HepG2 (cell line): ENCODE data around the gene RAB34. TPM values are rescaled to one million over a fixed set of nuclear protein-coding genes. Genes with fewer than 3 reads are reported as not detected.

ENCODE experiments used
- ARNT ChIP-seq: fragments of 450-650 bp; IDR thresholded peaks from 2 replicates; pipeline ENCODE4 v1.6.1; 2017
- IKZF4 ChIP-seq: sonication (generic); formaldehyde crosslinking; IDR thresholded peaks from 2 replicates; pipeline ENCODE4 v1.5.1; 2020; ENCODE audit warnings: borderline replicate concordance, mild to moderate bottlenecking, low read depth, missing genetic modification reagents; ENCODE audit errors: not compliant biosample characterization
- JUN ChIP-seq: sonication (generic); formaldehyde crosslinking; IDR thresholded peaks from 2 replicates; pipeline ENCODE4 v1.4.0; 2020; ENCODE audit warnings: mild to moderate bottlenecking, missing genetic modification reagents
- KDM5B ChIP-seq: sonication (generic); formaldehyde crosslinking; IDR thresholded peaks from 2 replicates; pipeline ENCODE4 v1.4.0; 2020; ENCODE audit warnings: missing genetic modification reagents, mild to moderate bottlenecking, borderline replicate concordance
- MAFK ChIP-seq, 2 experiments: IDR thresholded peaks in 1 of 2; conservative IDR thresholded peaks in 1 of 2; 2 replicates each; pipeline ENCODE4 v1.6.1; 2011; ENCODE audit warnings: improper control_type of control experiment in 2 of 2, low read length in 2 of 2
- MZF1 ChIP-seq: sonication (generic); formaldehyde crosslinking; IDR thresholded peaks from 2 replicates; pipeline ENCODE4 v1.8.1; 2023; ENCODE audit warnings: mild to moderate bottlenecking, missing genetic modification reagents, borderline replicate concordance
- NFE2 ChIP-seq: sonication (generic); formaldehyde crosslinking; IDR thresholded peaks from 2 replicates; pipeline ENCODE4 v1.4.0; 2020; ENCODE audit warnings: missing genetic modification reagents
- PCBP1 ChIP-seq: fragments of 200-400 bp; formaldehyde crosslinking; IDR thresholded peaks from 2 replicates; pipeline ENCODE4 v1.6.1; 2017; ENCODE audit warnings: mild to moderate bottlenecking, low read depth, low read length, borderline replicate concordance
- RAD51 ChIP-seq: fragments of 450-650 bp; IDR thresholded peaks from 2 replicates; pipeline ENCODE4 v1.6.1; 2016; ENCODE audit warnings: borderline replicate concordance
- REL ChIP-seq: sonication (generic); formaldehyde crosslinking; conservative IDR thresholded peaks from 2 replicates; pipeline ENCODE4 v1.8.0; 2022; ENCODE audit warnings: mild to moderate bottlenecking, missing genetic modification reagents, moderate library complexity
- SALL2 ChIP-seq: sonication (generic); formaldehyde crosslinking; IDR thresholded peaks from 2 replicates; pipeline ENCODE4 v1.8.1; 2023; ENCODE audit warnings: mild to moderate bottlenecking, missing genetic modification reagents, inconsistent platforms
- ZNF432 ChIP-seq: sonication (generic); formaldehyde crosslinking; IDR thresholded peaks from 2 replicates; pipeline ENCODE4 v1.5.0; 2020; ENCODE audit warnings: missing genetic modification reagents, mild to moderate bottlenecking, borderline replicate concordance
- ZNF672 ChIP-seq: sonication (generic); formaldehyde crosslinking; IDR thresholded peaks from 2 replicates; pipeline ENCODE4 v1.8.1; 2022; ENCODE audit warnings: missing genetic modification reagents
- polyA plus RNA-seq, 8 experiments: library from polyadenylated mRNA; depleted of rRNA in 3 of 8; stranded (reverse) in 7 of 8; unstranded in 1 of 8; fragments of >200 nt; fragmentation: Illumina TruSeq in 4 of 8; extraction: Trizol in 4 of 8; gene quantifications; 2 replicates each; pipeline versions ENCODE4 v1.2.1 to v1.2.3, GENCODE V29; 2011 to 2016; ENCODE audit warnings: low read depth in 4 of 8, missing spikeins in 1 of 8, mixed read lengths in 1 of 8; ENCODE audit not compliant: insufficient read depth in 1 of 8
- total RNA-seq, 5 experiments: library from RNA; depleted of rRNA; stranded (reverse); fragments of >200 nt; fragmentation: Illumina TruSeq; extraction: Trizol; gene quantifications; 2 replicates each; pipeline ENCODE4 v1.2.3, GENCODE V29; 2016; ENCODE audit warnings: low read depth in 1 of 5
- TF ChIP-seq, protein P1 (sequence below): sonication (generic); formaldehyde crosslinking; IDR thresholded peaks from 2 replicates; pipeline ENCODE4 v1.5.1; 2020; ENCODE audit warnings: mild to moderate bottlenecking, missing genetic modification reagents, borderline replicate concordance
- TF ChIP-seq, protein P2 (sequence below): sonication (generic); formaldehyde crosslinking; IDR thresholded peaks from 2 replicates; pipeline ENCODE4 v1.5.1; 2020; ENCODE audit warnings: missing genetic modification reagents, mild to moderate bottlenecking, borderline replicate concordance
- TF ChIP-seq, protein P3 (sequence below): sonication (generic); formaldehyde crosslinking; IDR thresholded peaks from 2 replicates; pipeline ENCODE4 v1.4.0; 2020; ENCODE audit warnings: missing genetic modification reagents, borderline replicate concordance

The RAB34 gene
- total and polyA plus RNA-seq, 2 of the 13 experiments (the other 11 are each of a cell fraction or from before 2014, with no cell fraction given): 0.49 TPM; not detected in 1

DNA sequence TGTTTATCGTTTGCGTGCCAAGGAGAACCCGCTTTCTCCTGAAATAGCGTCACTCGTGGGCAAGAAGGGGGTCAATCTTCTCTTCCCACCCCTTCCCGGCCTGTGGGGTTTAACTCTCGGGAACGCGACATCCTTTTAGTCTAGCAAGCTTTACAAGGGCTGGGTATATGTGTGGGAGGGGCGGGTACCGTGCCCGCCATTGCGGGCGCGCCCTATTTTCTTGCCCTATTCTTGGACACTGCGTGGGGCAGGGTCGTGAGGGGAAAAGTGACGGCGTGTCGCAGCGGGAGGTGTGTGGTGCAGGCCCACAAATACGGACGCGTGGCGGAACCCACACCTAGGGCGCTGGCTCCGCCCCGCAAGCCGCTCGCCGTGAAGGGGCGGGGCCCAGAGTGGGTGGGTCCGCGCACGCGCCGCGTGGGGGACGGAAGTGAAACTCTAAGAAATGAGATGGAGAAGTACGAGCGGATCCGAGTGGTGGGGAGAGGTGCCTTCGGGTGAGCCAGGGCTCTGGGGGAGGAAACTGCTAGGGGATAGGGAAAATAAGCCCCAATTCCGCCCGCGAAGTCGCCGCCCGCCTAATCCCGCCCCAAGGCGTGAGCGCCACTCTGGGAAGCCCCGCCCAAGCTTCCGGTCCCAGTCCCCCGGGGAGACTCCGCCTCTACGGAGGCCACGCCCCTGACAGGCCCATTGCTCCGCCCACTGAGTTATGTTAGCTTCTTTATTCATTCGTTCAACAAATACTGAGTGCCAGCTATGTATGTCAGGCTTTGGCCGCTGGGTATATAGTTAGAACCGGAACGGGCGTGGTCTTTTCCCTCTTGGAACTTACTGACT, 10.9 kb upstream of the RAB34 start, which contains the start of gene NEK8 (continued):
- TF ChIP-seq ZNF672 (CRISPR knock-in tag): no peak
- no peak for TF ChIP-seq RAD51
- TF ChIP-seq REL (CRISPR knock-in tag): no peak
- 0 out of 2 replicates have a peak, but pooled peaks have one; percentile 78 for TF ChIP-seq MZF1 (CRISPR knock-in tag)
- no peak for TF ChIP-seq MAFK (conservative IDR thresholded peaks at IDR 0.05 in 1 of 2, IDR thresholded peaks at IDR 0.05 in 1 of 2; ENCODE audit: low read length in 2 of 2)
- no peak for TF ChIP-seq NFE2 (CRISPR knock-in tag)
- TF ChIP-seq, protein P1, sequence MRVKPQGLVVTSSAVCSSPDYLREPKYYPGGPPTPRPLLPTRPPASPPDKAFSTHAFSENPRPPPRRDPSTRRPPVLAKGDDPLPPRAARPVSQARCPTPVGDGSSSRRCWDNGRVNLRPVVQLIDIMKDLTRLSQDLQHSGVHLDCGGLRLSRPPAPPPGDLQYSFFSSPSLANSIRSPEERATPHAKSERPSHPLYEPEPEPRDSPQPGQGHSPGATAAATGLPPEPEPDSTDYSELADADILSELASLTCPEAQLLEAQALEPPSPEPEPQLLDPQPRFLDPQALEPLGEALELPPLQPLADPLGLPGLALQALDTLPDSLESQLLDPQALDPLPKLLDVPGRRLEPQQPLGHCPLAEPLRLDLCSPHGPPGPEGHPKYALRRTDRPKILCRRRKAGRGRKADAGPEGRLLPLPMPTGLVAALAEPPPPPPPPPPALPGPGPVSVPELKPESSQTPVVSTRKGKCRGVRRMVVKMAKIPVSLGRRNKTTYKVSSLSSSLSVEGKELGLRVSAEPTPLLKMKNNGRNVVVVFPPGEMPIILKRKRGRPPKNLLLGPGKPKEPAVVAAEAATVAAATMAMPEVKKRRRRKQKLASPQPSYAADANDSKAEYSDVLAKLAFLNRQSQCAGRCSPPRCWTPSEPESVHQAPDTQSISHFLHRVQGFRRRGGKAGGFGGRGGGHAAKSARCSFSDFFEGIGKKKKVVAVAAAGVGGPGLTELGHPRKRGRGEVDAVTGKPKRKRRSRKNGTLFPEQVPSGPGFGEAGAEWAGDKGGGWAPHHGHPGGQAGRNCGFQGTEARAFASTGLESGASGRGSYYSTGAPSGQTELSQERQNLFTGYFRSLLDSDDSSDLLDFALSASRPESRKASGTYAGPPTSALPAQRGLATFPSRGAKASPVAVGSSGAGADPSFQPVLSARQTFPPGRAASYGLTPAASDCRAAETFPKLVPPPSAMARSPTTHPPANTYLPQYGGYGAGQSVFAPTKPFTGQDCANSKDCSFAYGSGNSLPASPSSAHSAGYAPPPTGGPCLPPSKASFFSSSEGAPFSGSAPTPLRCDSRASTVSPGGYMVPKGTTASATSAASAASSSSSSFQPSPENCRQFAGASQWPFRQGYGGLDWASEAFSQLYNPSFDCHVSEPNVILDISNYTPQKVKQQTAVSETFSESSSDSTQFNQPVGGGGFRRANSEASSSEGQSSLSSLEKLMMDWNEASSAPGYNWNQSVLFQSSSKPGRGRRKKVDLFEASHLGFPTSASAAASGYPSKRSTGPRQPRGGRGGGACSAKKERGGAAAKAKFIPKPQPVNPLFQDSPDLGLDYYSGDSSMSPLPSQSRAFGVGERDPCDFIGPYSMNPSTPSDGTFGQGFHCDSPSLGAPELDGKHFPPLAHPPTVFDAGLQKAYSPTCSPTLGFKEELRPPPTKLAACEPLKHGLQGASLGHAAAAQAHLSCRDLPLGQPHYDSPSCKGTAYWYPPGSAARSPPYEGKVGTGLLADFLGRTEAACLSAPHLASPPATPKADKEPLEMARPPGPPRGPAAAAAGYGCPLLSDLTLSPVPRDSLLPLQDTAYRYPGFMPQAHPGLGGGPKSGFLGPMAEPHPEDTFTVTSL (CRISPR knock-in tag): no peak
- TF ChIP-seq SALL2 (CRISPR knock-in tag): no peak
- TF ChIP-seq ARNT: no peak
- no peak for TF ChIP-seq IKZF4 (CRISPR knock-in tag)
- TF ChIP-seq KDM5B (CRISPR knock-in tag): 0 out of 2 replicates have a peak, but pooled peaks have one; percentile 62
- TF ChIP-seq, protein P2, sequence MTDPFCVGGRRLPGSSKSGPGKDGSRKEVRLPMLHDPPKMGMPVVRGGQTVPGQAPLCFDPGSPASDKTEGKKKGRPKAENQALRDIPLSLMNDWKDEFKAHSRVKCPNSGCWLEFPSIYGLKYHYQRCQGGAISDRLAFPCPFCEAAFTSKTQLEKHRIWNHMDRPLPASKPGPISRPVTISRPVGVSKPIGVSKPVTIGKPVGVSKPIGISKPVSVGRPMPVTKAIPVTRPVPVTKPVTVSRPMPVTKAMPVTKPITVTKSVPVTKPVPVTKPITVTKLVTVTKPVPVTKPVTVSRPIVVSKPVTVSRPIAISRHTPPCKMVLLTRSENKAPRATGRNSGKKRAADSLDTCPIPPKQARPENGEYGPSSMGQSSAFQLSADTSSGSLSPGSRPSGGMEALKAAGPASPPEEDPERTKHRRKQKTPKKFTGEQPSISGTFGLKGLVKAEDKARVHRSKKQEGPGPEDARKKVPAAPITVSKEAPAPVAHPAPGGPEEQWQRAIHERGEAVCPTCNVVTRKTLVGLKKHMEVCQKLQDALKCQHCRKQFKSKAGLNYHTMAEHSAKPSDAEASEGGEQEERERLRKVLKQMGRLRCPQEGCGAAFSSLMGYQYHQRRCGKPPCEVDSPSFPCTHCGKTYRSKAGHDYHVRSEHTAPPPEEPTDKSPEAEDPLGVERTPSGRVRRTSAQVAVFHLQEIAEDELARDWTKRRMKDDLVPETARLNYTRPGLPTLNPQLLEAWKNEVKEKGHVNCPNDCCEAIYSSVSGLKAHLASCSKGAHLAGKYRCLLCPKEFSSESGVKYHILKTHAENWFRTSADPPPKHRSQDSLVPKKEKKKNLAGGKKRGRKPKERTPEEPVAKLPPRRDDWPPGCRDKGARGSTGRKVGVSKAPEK (CRISPR knock-in tag): peak; percentile 43; the same call in 1 of the 2 replicates
- TF ChIP-seq PCBP1: no peak
- TF ChIP-seq, protein P3, sequence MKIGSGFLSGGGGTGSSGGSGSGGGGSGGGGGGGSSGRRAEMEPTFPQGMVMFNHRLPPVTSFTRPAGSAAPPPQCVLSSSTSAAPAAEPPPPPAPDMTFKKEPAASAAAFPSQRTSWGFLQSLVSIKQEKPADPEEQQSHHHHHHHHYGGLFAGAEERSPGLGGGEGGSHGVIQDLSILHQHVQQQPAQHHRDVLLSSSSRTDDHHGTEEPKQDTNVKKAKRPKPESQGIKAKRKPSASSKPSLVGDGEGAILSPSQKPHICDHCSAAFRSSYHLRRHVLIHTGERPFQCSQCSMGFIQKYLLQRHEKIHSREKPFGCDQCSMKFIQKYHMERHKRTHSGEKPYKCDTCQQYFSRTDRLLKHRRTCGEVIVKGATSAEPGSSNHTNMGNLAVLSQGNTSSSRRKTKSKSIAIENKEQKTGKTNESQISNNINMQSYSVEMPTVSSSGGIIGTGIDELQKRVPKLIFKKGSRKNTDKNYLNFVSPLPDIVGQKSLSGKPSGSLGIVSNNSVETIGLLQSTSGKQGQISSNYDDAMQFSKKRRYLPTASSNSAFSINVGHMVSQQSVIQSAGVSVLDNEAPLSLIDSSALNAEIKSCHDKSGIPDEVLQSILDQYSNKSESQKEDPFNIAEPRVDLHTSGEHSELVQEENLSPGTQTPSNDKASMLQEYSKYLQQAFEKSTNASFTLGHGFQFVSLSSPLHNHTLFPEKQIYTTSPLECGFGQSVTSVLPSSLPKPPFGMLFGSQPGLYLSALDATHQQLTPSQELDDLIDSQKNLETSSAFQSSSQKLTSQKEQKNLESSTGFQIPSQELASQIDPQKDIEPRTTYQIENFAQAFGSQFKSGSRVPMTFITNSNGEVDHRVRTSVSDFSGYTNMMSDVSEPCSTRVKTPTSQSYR: 0 out of 2 replicates have a peak, but pooled peaks have one; percentile 4
- 0 out of 2 replicates have a peak, but pooled peaks have one; percentile 50 for TF ChIP-seq JUN (CRISPR knock-in tag)
- TF ChIP-seq ZNF432 (CRISPR knock-in tag): no peak
